ENCODE results near the gene PPFIA2. TPM values are rescaled to one million over a fixed set of nuclear protein-coding genes. Genes with fewer than 3 reads are reported as not detected.

Gene PPFIA2
- total RNA-seq (2022; extraction: Qiagen RNA extraction): not detected in 5 replicates

DNA sequence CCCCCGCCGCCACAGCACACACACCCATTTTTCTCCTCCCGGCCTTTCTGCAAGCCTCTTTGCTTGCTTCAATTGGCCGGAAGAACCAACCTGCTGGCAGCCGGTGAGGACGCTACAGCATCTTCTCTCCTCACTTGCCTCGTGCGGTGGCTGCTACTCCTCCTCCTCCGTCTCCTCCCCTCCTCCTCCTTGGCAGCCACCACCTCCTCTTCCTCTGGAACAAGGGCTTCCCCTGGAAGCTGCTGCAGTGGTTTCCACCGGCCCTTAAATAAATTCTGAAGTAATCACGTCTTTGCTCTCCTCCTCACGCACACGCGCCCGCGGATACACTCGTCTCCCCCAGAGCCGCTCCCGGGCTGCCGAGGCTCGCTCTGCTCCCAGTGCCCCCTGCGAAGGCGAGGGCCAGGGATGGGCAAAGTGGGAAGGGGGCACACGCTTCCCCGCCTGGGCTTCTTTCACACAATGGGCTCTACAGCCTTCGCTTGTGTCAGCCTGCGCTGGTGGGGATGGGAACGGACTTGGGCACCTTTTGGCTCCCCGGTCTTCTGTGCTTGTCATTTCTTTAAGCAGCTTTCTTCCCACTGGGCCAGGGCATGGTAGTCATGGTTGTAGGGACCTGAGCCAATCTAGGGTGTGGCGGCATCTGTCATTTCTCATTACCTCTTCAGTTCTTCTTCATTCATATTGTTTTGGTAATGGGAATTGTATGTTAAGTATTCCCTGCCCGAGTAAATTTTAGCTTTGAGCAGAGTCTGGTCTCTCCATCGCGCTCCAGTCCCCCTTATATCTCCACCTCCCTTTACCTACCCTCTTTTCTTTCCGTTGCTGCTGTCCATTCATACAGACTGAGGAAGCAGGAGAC lies at the start of gene PPFIA2:
Gene PPFIA2, minus strand, starts transcription at position 161 of the 862 bp plus-strand sequence.

